AG08396 (cell line): ENCODE results near the gene VPS13C.

Experiments used
- DNase-seq: peaks from one replicate; pipeline ENCODE4 v3.0.0; 2012; ENCODE audit warnings: low spot score, mixed read lengths

Gene VPS13C

DNA sequence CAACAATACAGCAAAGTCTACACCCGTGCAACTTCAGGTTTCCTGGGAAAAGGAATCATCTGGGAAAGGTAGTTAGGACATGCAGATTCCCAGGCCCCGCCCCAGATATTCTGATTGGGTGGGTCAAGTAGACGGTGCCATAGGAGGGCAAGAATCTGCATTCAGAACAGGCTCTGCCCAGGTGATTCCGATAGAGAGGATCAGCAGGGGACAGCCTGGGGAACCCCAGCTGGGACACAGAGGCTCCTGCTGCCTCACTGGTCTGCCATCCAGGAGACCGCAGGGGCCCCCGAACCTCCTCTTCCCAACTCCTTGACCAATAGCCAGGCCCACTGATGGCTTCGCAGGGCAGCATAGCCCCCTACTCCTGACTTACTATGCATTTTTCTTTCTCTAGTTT is 243.4 kb downstream of the VPS13C start:
- no peak for DNase-seq

DNA sequence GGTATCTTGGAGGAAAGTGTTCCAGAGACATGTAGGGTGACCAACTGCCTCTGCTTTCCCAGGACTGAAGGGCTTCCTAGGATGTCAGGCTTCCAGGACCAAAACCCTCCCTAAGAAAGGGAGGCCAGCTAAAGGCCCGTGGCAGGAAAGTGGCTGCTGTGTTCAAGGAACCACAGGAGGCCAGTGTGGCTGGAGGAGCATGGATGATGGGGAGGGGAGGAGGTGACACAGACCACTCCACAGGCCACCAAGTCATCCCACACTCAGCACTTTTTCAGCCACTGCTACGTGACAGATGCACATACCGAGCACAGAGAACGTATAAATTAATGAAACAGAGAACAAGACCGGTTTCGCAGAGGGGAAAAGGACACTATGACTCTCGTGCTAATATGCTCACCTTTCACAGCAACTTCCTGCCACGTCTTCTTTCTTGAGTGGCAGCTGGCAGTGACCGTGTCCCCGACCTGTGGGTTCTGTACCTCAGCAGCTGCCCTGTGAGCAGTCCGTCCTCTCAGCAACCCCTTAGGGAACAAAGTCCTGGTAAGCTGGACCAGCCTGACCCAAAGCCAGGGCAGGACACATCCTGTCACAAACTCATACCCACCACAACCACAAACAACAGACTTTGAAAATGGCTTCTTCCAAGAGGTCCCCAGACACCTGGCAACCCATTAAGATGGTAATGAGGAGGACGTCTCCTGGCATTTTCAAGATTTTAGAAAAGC is 244.7 kb downstream of the VPS13C start:
- no peak for DNase-seq

DNA sequence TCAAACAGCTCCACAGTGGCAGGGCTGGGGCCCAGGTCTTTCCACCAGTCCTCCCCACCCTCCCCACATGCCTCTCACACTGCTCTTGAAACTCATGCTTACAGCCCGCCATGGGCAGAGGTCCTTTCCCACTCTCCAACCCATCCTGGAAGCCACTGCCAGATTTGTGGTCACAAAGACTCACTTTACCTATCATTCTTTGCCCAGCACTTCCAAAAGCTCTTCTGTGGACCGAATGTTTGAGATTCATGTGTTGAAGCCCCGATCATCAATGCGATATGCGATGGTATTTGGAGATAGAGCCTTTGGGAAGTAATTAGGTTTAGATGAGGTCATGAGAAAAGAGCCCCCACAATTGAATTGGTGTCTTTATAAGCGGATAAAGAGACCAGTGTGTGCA is 247.8 kb downstream of the VPS13C start:
- no peak for DNase-seq

DNA sequence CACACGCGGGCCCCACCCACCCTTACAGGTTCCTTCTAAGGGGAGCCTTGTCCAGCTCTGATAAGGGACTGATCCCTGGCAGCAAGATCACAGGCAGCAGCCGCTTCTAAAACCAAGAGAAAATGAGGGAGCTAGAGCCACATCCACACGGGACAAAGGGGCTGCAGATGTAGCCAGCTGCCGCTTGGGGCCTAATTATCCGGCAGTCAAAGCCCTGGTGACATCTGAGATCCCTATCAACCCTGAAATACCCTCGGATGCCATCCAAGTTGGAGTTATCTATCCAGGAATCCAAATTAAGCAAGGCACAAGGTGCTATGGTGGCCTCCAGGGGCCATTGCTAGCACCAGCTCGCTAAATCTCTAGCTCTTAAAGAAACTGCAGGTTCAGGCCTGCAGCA is 248.3 kb downstream of the VPS13C start:
- no peak for DNase-seq

DNA sequence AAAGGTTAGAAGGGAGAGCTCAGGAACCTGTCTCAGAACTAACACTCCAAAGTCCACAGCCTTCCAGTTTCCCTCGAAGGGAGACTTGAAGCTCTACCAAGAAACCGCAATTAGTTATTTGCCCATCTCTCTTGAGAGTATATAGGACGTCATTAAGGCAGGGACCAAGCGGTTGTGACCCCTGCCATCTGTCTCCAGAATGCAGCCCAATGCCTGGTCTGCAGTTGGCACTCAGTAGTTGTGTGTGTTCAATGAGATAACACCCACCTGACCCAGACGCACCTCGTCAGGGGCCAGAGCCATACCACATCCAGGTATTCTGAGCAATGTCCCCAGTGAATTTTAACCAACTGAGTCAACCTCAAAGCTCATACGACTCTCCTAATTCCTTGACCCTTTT is 251.0 kb downstream of the VPS13C start:
- no peak for DNase-seq

DNA sequence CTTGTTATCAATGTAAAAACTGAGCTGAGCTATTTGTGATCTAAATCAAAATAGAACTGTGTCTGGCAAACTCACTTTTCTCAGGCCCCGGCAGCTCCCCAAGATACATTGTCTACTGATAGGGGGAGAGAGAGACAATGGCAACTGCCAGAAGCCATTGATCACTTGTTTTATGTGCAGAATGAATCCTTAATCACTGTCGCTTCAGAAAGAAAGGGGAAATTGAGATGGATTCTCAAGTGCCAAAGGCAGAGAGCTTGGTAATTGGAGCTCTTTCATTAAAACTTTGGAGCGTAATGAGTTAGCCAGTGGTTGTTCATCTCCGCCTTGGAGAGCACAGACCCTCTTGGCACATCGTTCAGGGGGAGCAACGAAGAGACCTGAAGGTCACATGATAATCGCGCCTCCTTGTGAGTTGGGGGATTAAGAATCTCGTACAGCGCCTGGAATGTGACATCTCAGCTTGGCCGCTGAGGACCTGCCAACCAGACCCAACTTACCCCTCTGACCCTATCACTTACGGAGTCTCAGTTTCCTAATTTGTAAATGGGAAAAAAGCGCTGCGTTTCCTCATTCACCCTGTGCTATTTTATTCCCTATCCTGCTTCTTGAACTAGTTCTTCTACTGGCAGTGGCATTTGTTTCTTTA is 252.8 kb downstream of the VPS13C start:
- no peak for DNase-seq
